HG02943 (cell line): ENCODE data around the gene LCE7A.

Source experiments
- ATAC-seq: cut with Tn5 transposase; IDR thresholded peaks from one replicate; pipeline ENCODE4 v1.9.1; 2021; ENCODE audit warnings: mild to moderate bottlenecking, low read depth, moderate library complexity; ENCODE audit not compliant: unreplicated experiment

Gene LCE7A

GRCh38 chr1:152859696-152860095, at the start of gene LCE7A:
TSS of gene LCE7A (plus strand) at chr1:152859996. CDS start at chr1:152860698, 702 bp downstream.
- no peak for ATAC-seq

- ATAC-seq = no peak
These were observed 48.7 kb upstream of the LCE7A start for GRCh38 chr1:152811050-152811449.

GRCh38 chr1:152811671-152812070, 48.1 kb upstream of the LCE7A start, which contains the start of gene LCE1B:
TSS of gene LCE1B (plus strand) at chr1:152811971. CDS start at chr1:152812447, 476 bp downstream.
- ATAC-seq = no peak

- ATAC-seq = no peak
These were observed 42.5 kb upstream of the LCE7A start for GRCh38 chr1:152817309-152817708.

GRCh38 chr1:152823294-152823693, 36.5 kb upstream of the LCE7A start:
- ATAC-seq = no peak

- ATAC-seq = no peak
These were observed 34.8 kb upstream of the LCE7A start for GRCh38 chr1:152824964-152825363.

GRCh38 chr1:152827173-152827572, 32.6 kb upstream of the LCE7A start, which contains the start of gene LCE1A:
TSS of gene LCE1A (plus strand) at chr1:152827473. CDS start at chr1:152827473, 0 bp downstream.
- ATAC-seq = no peak

GRCh38 chr1:152836870-152837269, 22.9 kb upstream of the LCE7A start:
- ATAC-seq = no peak

GRCh38 chr1:152842556-152842955, 17.2 kb upstream of the LCE7A start, which contains the start of gene LCE6A:
TSS of gene LCE6A (plus strand) at chr1:152842856. CDS start at chr1:152843521, 665 bp downstream.
- no peak for ATAC-seq

- no peak for ATAC-seq
These were observed 4.1 kb upstream of the LCE7A start for GRCh38 chr1:152855661-152856060.

GRCh38 chr1:152858062-152858461, 1.7 kb upstream of the LCE7A start:
- ATAC-seq = no peak

GRCh38 chr1:152860129-152860528, 333 bp downstream of the LCE7A start:
- no peak for ATAC-seq

GRCh38 chr1:152861374-152861773, 1.6 kb downstream of the LCE7A start:
- no peak for ATAC-seq

GRCh38 chr1:152864443-152864842, 4.6 kb downstream of the LCE7A start:
- no peak for ATAC-seq

GRCh38 chr1:152866321-152866720, 6.5 kb downstream of the LCE7A start:
- no peak for ATAC-seq

- ATAC-seq = no peak
These were observed 10.1 kb downstream of the LCE7A start for GRCh38 chr1:152869808-152870419.

- no peak for ATAC-seq
These were observed 11.3 kb downstream of the LCE7A start for GRCh38 chr1:152870831-152871730.

- no peak for ATAC-seq
These were observed 11.9 kb downstream of the LCE7A start for GRCh38 chr1:152871731-152872126.

GRCh38 chr1:152873495-152873894, 13.7 kb downstream of the LCE7A start:
- ATAC-seq = no peak

GRCh38 chr1:152876827-152877226, 17.0 kb downstream of the LCE7A start:
- ATAC-seq = no peak

GRCh38 chr1:152878042-152878441, 18.2 kb downstream of the LCE7A start, which contains the start of gene SMCP:
TSS of gene SMCP (plus strand) at chr1:152878322. CDS start at chr1:152884423, 6,101 bp downstream.
- ATAC-seq = no peak
